COR-L47 (cell line): ENCODE results near the gene BRF1.
A peak's percentile ranks its signal among the peaks of the same experiment; 100 is the strongest.

Experiments used
- DNase-seq: peaks from one replicate; lab custom pipeline; 2025; lab: John Stamatoyannopoulos, UW

BRF1 gene

GRCh38 chr14:105229099-105229655, 71.6 kb downstream of the BRF1 start:
- no peak for DNase-seq

- DNase-seq: no peak
These were observed 72.2 kb downstream of the BRF1 start for GRCh38 chr14:105228562-105228961.

- no peak for DNase-seq
These were observed 73.5 kb downstream of the BRF1 start for GRCh38 chr14:105227346-105227745.

- DNase-seq: no peak
These were observed 74.6 kb downstream of the BRF1 start for GRCh38 chr14:105226198-105226597.

- DNase-seq: no peak
These were observed 75.8 kb downstream of the BRF1 start for GRCh38 chr14:105224845-105225570.

GRCh38 chr14:105223770-105224544, 76.8 kb downstream of the BRF1 start:
- DNase-seq: no peak

- DNase-seq: no peak
These were observed 77.5 kb downstream of the BRF1 start for GRCh38 chr14:105223260-105223659.

GRCh38 chr14:105221598-105222178, 79.1 kb downstream of the BRF1 start:
- DNase-seq: no peak

- DNase-seq: no peak
These were observed 79.9 kb downstream of the BRF1 start for GRCh38 chr14:105220699-105221597.

- no peak for DNase-seq
These were observed 81.0 kb downstream of the BRF1 start for GRCh38 chr14:105219753-105220152.

GRCh38 chr14:105219043-105219612, 81.7 kb downstream of the BRF1 start:
- no peak for DNase-seq

- no peak for DNase-seq
These were observed 82.2 kb downstream of the BRF1 start for GRCh38 chr14:105218611-105219010.

- DNase-seq: no peak
These were observed 83.0 kb downstream of the BRF1 start for GRCh38 chr14:105217774-105218173.

GRCh38 chr14:105216490-105217247, 84.1 kb downstream of the BRF1 start:
- DNase-seq: no peak

- no peak for DNase-seq
These were observed 85.2 kb downstream of the BRF1 start for GRCh38 chr14:105215602-105216001.

- no peak for DNase-seq
These were observed 86.4 kb downstream of the BRF1 start for GRCh38 chr14:105214324-105214915.

GRCh38 chr14:105213361-105213760, 87.4 kb downstream of the BRF1 start:
- peak; percentile 13 for DNase-seq

- peak; percentile 90 for DNase-seq
These were observed 88.1 kb downstream of the BRF1 start for GRCh38 chr14:105212541-105213300.

- no peak for DNase-seq
These were observed 89.1 kb downstream of the BRF1 start for GRCh38 chr14:105211758-105212089.
